Left ventricle myocardium inferior (tissue), 1 donor: ENCODE results near the gene SMARCAD1. TPM values are rescaled to one million over a fixed set of nuclear protein-coding genes. Genes with fewer than 3 reads are reported as not detected.

ENCODE experiments used
- DNase-seq: peaks from one replicate; pipeline ENCODE4 v3.0.0-alpha.2; 2020
- H3K27ac ChIP-seq: fragments of 200-600 bp; replicated peaks from 2 replicates; pipeline ENCODE4 v1.8.0; 2021
- H3K27me3 ChIP-seq: fragments of 200-600 bp; 2 replicates; pipeline ENCODE4 v1.8.0; 2021; ENCODE audit warnings: low read depth
- H3K36me3 ChIP-seq: fragments of 200-600 bp; 2 replicates; pipeline ENCODE4 v1.8.0; 2021
- H3K4me1 ChIP-seq: fragments of 200-600 bp; 2 replicates; pipeline ENCODE4 v1.8.0; 2021
- H3K4me3 ChIP-seq: fragments of 200-600 bp; 2 replicates; pipeline ENCODE4 v1.8.0; 2021; ENCODE audit warnings: mild to moderate bottlenecking, moderate library complexity
- H3K9me3 ChIP-seq: fragments of 200-600 bp; replicated peaks from 2 replicates; pipeline ENCODE4 v1.8.0; 2021
- intact Hi-C: fragments of 100-400 bp; cut with micrococcal nuclease; formaldehyde crosslinking; loops from one replicate; pipeline ENCODE4 v1.11.0; 2022
- long read RNA-seq: library from polyadenylated mRNA; unstranded; transcript quantifications from one replicate; pipeline ENCODE4 v2.0.0, GENCODE V29; 2021
- total RNA-seq: library from RNA; stranded (reverse); fragmentation: NEBNext Ultra II Directional; extraction: Animal tissue kit (Norgen Biotek cat#: 25700); gene quantifications from one replicate; pipeline ENCODE4 v1.2.1, GENCODE V29; 2021
- TF ChIP-seq, protein P1 (sequence below): fragments of 200-600 bp; IDR thresholded peaks from 2 replicates; pipeline ENCODE4 v1.8.0; 2021; ENCODE audit warnings: antibody characterized with exemption, mild to moderate bottlenecking, borderline replicate concordance
- donor health status: DM: no; HTN: yes; CAD: no; lungs with severe emphysema.

The SMARCAD1 gene, protein sequence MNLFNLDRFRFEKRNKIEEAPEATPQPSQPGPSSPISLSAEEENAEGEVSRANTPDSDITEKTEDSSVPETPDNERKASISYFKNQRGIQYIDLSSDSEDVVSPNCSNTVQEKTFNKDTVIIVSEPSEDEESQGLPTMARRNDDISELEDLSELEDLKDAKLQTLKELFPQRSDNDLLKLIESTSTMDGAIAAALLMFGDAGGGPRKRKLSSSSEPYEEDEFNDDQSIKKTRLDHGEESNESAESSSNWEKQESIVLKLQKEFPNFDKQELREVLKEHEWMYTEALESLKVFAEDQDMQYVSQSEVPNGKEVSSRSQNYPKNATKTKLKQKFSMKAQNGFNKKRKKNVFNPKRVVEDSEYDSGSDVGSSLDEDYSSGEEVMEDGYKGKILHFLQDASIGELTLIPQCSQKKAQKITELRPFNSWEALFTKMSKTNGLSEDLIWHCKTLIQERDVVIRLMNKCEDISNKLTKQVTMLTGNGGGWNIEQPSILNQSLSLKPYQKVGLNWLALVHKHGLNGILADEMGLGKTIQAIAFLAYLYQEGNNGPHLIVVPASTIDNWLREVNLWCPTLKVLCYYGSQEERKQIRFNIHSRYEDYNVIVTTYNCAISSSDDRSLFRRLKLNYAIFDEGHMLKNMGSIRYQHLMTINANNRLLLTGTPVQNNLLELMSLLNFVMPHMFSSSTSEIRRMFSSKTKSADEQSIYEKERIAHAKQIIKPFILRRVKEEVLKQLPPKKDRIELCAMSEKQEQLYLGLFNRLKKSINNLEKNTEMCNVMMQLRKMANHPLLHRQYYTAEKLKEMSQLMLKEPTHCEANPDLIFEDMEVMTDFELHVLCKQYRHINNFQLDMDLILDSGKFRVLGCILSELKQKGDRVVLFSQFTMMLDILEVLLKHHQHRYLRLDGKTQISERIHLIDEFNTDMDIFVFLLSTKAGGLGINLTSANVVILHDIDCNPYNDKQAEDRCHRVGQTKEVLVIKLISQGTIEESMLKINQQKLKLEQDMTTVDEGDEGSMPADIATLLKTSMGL
- 9.5 TPM for total RNA-seq
- long read RNA-seq, full-length matches to known transcripts, result 5 of 12 reads
- long read RNA-seq, partial matches to known transcripts, result 3 of 12 reads
- long read RNA-seq, other reads (novel, unspliced or antisense), result 4 of 12 reads

GRCh38 chr4:94207469-94208224 lies at the start of gene SMARCAD1:
SMARCAD1 (plus strand) TSS chr4:94207865; CDS start chr4:94208395, 530 bp downstream.
- Histone ChIP-seq H3K4me1 (peaks cover 43% of the 10 kb centered on the region), H3K4me3 (peak within 1 kb of the TSS; percentile 78), H3K27ac (peak within 1 kb of the TSS; percentile 88), H3K9me3 (peaks cover 6% of the 10 kb centered on the region), H3K36me3 (peaks cover 31% of the 10 kb centered on the region), H3K27me3 (no peaks in the 10 kb centered on the region)
- TF ChIP-seq, protein P1, sequence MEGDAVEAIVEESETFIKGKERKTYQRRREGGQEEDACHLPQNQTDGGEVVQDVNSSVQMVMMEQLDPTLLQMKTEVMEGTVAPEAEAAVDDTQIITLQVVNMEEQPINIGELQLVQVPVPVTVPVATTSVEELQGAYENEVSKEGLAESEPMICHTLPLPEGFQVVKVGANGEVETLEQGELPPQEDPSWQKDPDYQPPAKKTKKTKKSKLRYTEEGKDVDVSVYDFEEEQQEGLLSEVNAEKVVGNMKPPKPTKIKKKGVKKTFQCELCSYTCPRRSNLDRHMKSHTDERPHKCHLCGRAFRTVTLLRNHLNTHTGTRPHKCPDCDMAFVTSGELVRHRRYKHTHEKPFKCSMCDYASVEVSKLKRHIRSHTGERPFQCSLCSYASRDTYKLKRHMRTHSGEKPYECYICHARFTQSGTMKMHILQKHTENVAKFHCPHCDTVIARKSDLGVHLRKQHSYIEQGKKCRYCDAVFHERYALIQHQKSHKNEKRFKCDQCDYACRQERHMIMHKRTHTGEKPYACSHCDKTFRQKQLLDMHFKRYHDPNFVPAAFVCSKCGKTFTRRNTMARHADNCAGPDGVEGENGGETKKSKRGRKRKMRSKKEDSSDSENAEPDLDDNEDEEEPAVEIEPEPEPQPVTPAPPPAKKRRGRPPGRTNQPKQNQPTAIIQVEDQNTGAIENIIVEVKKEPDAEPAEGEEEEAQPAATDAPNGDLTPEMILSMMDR, result no peak
- intact Hi-C loops, result no loop called here
- peak; percentile 88 for DNase-seq

GRCh38 chr4:94158883-94159282 lies 48.8 kb upstream of the SMARCAD1 start:
- Histone ChIP-seq H3K36me3 (no peaks in the 10 kb centered on the region), H3K4me1 (no peaks in the 10 kb centered on the region), H3K4me3 (no peak overlapping the region), H3K9me3 (no peaks in the 10 kb centered on the region), H3K27ac (no peak overlapping the region), H3K27me3 (no peaks in the 10 kb centered on the region)
- intact Hi-C loops, result no loop called here
- TF ChIP-seq, protein P1, result no peak
- DNase-seq, result no peak

DNA sequence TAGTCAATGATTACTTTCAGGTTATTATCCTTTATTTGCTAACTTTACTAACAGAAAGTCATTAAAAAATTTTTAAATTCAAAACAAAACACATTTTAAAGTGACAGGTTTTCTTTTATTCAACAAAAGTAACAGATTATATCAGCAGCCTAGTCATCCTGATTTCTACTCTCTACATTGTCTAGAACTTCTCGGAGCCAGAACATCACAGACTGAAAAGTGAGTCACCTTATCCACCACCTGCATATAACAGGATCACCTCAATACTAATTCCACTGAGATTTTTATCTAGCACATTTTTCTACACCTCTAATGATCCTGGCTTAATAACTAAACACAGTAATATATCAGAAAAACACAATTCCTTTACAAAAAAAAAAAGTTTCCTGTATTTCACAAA lies 47.9 kb upstream of the SMARCAD1 start:
- intact Hi-C loops, result no loop called here
- Histone ChIP-seq H3K27ac (no peak overlapping the region), H3K27me3 (no peaks in the 10 kb centered on the region), H3K4me1 (no peaks in the 10 kb centered on the region), H3K9me3 (no peaks in the 10 kb centered on the region), H3K36me3 (no peaks in the 10 kb centered on the region), H3K4me3 (no peak overlapping the region)
- TF ChIP-seq, protein P1, result no peak
- no peak for DNase-seq

- no peak for DNase-seq
- intact Hi-C loops, result no loop called here
Observed at GRCh38 chr4:94160774-94161173, 46.9 kb upstream of the SMARCAD1 start.

More at GRCh38 chr4:94160774-94161173, 46.9 kb upstream of the SMARCAD1 start:
- H3K4me1 ChIP-seq, result no peaks in the 10 kb centered on the region
- H3K9me3 ChIP-seq, result no peaks in the 10 kb centered on the region
- no peaks in the 10 kb centered on the region for H3K36me3 ChIP-seq
- TF ChIP-seq, protein P1, result no peak
- H3K27me3 ChIP-seq, result no peaks in the 10 kb centered on the region
- no peak overlapping the region for H3K4me3 ChIP-seq
- no peak overlapping the region for H3K27ac ChIP-seq
